Activated CD8-positive, alpha-beta memory T cell treated with anti-CD3 and anti-CD28 coated beads for 36 hours (primary cell): ENCODE measurements around the gene NFATC3. TPM values are rescaled to one million over a fixed set of nuclear protein-coding genes. Genes with fewer than 3 reads are reported as not detected.

Experiments
- CTCF ChIA-PET: fragments of 350-600 bp; sonication (Branson Sonifier 250); formaldehyde crosslinking; loops from one replicate; lab custom pipeline; 2021; ENCODE audit warnings: antibody characterized with exemption; lab: Charles Lee
- POLR2A ChIA-PET: fragments of 350-600 bp; sonication (Branson Sonifier 250); formaldehyde crosslinking; loops from one replicate; lab custom pipeline; 2021; ENCODE audit warnings: antibody characterized with exemption; lab: Charles Lee
- total RNA-seq, 2 experiments: library from RNA; stranded (reverse); gene quantifications; one replicate each; pipeline ENCODE4 v1.2.3, GENCODE V29; 2021

The NFATC3 gene
- total RNA-seq, 2 experiments from 2014 or later, result 93.1 to 95.4 TPM

DNA sequence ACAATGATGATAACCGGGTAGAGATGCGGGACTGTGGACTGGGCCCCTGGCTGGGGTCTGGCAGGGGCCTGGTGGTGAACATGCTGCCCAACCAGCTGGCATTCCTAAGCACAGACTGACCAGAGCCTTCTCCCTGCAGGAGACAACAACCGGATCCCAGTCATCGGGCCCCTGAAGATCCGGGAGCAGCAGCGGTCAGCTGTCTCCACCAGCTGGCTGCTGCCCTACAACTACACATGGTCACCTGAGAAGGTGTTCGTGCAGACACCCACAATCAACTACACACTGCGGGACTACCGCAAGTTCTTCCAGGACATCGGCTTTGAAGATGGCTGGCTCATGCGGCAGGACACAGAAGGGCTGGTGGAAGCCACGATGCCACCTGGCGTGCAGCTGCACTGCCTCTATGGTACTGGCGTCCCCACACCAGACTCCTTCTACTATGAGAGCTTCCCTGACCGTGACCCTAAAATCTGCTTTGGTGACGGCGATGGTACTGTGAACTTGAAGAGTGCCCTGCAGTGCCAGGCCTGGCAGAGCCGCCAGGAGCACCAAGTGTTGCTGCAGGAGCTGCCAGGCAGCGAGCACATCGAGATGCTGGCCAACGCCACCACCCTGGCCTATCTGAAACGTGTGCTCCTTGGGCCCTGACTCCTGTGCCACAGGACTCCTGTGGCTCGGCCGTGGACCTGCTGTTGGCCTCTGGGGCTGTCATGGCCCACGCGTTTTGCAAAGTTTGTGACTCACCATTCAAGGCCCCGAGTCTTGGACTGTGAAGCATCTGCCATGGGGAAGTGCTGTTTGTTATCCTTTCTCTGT is 174.0 kb downstream of the NFATC3 start:
- CTCF ChIA-PET, result interaction anchor here (1.2 to 8.9 kb wide), 5 partner anchors 27 to 251 kb away, joined by 3 to 160 read pairs (median 5); no protein-coding TSS in a partner anchor
- POLR2A ChIA-PET, result no interaction called here

DNA sequence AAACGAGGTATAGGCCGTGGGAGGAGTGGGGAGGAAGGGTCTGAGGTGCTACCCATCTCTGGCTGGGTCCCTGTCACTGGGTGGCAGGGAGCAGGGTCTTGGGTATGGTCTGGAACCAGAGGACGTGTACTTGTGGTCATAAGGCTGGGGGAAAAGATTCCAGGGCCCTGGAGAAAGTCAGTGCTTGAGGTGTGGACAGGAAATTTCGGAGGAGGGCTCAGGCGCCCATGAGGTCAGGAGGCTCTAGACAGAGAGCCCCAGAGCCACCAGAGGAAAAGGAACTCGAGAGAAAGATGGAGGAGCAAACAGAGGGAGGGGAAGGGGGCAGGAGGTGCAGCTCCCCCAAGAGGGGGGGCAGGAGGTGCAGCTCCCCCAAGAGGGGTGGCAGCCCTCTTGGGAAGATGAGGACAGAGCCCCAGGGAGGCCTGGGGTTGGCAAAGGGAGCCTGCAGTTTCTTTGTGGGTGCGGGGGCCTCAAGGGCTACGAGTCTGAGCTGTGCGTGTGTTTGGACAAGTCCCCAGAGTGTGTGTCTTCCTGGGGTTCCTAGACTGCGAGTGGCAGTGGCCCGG is 178.5 kb downstream of the NFATC3 start:
- ChIA-PET POLR2A (interaction anchor here (0.6 to 2.1 kb wide), 14 partner anchors 9 to 178 kb away, joined by 3 to 21 read pairs (median 4); partner anchors contain the start of genes NFATC3, PLA2G15, PRMT7 and SLC7A6OS), CTCF (interaction anchor here (0.8 to 8.9 kb wide), 27 partner anchors 10 to 964 kb away, joined by 3 to 160 read pairs (median 6); partner anchors contain the start of genes ESRP2, PLA2G15, PRMT7 and SLC7A6OS)

DNA sequence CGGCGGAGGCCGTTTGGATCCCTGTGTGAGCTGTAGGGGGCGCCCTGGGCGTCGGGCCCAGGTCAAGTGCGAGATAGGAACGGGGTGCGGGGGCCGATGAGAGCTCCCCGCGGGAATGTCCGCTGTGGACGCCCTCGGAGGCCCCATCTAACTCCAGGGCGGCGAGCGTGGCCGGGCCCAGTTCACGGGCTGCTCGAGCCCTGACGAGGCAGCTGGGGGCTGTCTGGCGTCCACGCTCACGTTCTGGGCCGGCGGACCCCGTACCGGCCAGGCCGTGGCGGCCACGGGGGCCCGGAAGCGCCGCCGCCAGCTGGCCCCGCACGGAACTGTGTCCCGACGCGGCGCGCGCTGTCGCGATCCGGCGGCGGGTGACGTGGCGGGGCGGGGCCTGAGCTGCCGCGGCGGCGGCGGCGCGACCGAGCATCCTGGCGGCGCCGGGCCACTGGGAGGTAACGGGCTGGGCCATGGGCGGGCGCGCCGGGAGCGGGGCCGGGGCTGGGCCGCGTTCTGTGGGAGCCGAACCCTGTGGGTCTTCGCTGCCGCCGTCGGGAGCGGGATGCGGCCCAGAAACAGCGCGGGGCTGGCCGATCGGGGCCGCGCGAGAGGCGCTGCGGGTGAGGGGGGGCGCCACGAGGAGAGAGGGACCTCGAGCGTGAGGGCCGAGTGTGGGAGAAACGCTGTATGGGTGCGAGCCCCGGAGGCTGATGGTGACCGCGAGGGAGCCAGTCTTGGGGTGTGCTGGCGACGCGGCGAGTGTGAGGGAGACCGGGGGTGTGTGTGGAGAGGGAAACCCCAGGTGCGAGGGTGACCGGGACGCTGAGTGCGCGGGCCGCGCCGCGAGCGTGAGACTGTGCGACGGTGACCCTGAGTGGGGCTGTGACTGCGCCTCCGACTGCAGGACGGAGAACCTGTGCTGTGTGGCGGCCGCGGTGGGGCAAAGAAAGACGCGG is 179.2 kb downstream of the NFATC3 start, which contains the start of gene SLC7A6:
TSS of gene SLC7A6 (plus strand) at position 399 of the 950 bp plus-strand sequence. CDS start 10,201 bp downstream, outside the sequence.
- POLR2A ChIA-PET, result interaction anchor here (0.6 to 2.1 kb wide), 16 partner anchors 9 to 179 kb away, joined by 3 to 21 read pairs (median 4); partner anchors contain the start of genes NFATC3, PLA2G15, PRMT7 and SLC7A6OS
- CTCF ChIA-PET, result interaction anchor here (0.8 to 8.9 kb wide), 27 partner anchors 9 to 964 kb away, joined by 3 to 160 read pairs (median 6); partner anchors contain the start of genes ESRP2, PLA2G15, PRMT7 and SLC7A6OS

DNA sequence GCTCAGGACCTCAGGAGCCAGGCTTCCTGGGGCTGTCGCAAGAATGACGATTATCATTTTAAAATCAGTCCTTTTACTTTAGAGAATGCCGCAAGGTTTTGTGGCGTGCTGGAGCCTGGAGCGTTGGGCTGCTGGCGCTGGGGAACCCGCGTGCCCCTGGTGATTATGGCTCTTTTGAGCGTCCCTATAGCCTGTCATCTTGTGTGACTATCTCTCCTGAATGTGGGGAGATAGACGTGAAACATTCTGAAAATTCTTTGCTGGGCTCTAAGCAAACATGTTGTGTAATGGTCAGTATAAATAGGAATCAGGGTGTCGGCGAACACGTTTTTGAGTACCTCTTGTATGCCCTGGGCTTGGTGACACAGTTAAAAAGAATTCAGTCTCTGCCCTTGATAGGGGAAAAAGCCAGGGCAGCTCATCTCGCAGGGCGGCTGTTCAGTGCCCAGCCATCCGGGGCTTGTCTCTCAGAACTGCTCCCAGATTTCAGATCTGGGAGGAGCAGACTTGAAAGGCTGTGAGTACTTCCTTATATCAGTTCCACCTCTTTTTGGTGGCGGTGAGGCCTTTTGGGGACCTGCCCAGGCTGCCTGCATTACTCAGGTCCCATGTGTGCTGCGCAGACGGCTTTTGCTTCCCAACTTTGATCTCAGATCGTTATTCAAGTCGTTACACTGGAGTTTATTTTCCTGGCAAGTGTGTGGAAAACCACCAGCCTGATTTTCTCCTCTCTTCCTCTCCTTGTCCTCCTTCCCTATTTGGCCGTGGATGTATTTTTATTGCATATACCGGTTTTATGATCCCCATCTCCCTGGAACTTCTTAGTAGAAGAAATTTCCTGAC is 180.1 kb downstream of the NFATC3 start:
- CTCF ChIA-PET, result interaction anchor here (2.6 to 8.9 kb wide), 3 partner anchors 24 to 63 kb away, joined by 18 to 160 read pairs (median 23); partner anchors contain the start of genes PRMT7 and SLC7A6OS
- POLR2A ChIA-PET, result interaction anchor here (1.0 kb wide), 1 partner anchor 52 kb away, joined by 5 read pairs; no protein-coding TSS in a partner anchor

DNA sequence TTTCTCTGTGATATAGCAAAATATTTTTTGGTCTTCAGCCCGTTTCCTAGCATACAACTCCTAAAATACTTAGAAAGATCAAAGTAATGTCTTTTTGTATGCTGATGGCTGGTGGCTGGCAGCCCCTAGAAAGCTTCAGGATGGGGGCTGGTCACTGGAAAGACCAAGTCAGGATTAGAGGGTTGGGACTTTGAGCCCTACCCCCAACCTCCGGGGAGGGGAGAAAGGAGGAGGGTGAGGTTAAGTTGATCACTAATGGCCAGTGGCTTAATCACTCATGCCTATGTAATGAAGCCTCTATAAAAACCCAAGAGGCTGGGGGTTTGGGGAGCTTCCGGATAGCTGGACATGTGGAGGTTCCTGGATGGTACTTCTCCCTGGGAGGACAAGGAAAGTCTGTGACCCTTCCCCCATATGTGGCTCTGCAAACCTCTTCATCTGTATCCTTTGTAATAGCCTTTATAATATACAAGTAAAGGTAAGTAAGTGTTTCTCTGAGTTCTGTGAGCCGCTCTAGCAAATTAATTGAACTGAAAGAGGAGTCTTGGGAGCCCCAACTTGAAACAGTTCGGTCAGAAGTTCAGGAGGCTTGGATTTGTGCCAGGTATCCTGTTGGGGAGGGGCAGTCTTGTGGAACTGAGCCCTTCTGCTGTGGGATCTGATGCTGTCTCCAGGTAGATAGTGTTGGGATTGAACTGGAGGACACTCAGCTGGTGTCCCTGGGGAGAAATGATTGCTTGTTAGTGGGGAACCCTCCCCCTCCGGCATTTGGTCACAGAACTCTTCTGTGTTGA is 182.6 kb downstream of the NFATC3 start:
- POLR2A ChIA-PET, result no interaction called here
- CTCF ChIA-PET, result interaction anchor here (0.8 to 1.2 kb wide), 3 partner anchors 9 to 61 kb away, joined by 3 to 4 read pairs (median 3); no protein-coding TSS in a partner anchor

DNA sequence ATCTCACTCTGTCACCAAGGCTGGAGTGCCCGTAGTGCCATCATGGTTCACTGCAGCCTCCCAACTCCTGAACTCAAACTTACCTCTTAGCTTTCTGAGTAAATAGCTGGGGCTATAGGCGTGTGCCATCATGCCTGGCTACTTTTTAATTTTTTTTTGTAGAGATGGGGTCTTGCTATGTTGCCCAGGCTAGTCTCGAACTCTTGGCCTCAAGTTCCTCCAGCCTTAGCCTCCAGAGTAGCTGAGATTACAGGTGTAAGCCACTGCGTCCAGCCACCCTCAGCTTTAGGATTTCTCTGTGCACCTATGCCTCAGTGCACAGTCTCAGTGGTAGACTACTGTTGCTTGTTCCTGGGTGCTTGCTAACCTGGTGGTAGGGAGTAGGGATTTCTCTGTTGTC is 184.6 kb downstream of the NFATC3 start:
- ChIA-PET POLR2A (no interaction called here), CTCF (interaction anchor here (0.7 to 1.1 kb wide), 3 partner anchors 17 to 40 kb away, joined by 3 to 5 read pairs (median 3); no protein-coding TSS in a partner anchor)

DNA sequence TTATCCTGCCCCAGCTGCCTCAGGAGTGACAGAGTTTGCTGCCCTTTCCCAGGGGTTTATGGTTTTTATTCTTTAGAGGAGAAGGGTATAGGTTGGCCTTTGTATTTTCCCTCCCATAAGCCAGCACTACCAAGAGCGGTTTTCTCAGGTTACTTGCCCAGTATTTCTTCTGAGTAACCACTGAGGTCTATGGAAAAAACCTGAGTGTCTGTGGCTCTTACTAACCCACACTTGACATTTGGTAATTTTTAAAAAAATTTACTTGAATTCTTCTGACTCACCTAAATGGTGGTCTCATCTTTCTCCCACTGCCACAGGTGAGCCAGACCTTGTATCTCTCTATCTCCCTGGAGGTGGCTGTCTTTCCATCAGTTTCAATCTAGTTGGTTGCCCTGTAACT is 185.2 kb downstream of the NFATC3 start:
- POLR2A ChIA-PET, result interaction anchor here (0.9 kb wide), 1 partner anchor 14 kb away, joined by 3 read pairs; no protein-coding TSS in a partner anchor
- CTCF ChIA-PET, result interaction anchor here (1.1 to 7.2 kb wide), 3 partner anchors 7 to 40 kb away, joined by 3 to 64 read pairs (median 24); partner anchors contain the start of gene SLC7A6

DNA sequence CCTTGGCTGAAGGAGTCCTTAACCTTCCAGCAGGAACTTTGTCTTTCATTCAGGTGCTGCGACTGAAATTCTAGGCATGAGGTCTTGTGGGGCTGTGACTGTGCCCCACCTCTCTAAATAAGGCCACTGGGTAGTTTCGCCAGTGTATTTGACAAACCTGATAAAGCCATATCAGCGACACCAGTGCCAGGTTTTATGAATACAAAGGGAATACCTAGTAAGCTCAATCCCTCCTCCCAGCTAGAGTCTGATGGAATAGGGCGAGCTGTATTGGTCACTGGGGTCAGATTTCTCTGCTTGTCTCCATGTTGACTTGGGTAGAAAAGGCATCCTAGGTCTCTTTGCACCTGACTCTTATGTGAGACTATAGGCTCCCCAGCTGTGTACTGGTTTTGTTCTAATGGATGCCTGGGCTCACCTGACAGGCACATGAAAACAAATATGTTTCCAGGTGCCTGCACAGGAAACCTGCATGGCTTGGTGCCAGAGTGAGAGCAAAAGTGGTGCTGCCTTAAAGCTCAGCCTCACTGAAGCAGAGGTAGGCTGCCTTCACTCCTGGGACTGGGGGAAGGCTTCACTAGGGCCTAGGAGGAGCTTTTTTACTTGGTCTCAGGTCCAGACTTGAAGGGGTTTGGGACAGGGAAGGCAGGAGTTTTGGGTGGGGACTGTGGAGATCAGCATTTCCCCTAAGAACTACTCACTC is 187.5 kb downstream of the NFATC3 start:
- ChIA-PET POLR2A (interaction anchor here (0.6 to 1.0 kb wide), 2 partner anchors 9 to 30 kb away, joined by 5 read pairs; partner anchors contain the start of gene SLC7A6), CTCF (interaction anchor here (0.8 to 7.2 kb wide), 5 partner anchors 10 to 56 kb away, joined by 4 to 64 read pairs (median 4); partner anchors contain the start of genes PRMT7, SLC7A6 and SLC7A6OS)

DNA sequence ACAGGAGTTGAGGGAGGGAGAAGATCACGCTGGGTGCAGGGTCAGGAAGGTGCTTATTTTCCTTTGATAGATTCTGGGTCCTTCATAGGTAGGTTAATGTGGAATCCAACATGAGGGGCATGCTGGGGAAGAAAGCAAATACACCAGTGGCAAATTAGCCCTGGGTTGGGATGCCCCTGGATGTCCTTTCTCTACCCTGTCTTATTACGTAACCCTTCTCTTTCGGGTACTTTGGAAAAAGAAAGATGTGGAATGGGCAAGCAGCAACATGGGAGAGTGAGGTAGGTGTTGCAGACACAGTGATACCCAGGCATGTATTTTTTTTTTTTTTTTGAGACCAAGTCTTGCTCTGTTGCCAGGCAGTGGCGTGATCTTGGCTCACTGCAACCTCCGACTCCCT is 188.3 kb downstream of the NFATC3 start:
- CTCF ChIA-PET, result interaction anchor here (0.8 to 7.2 kb wide), 4 partner anchors 11 to 55 kb away, joined by 4 to 64 read pairs (median 14); partner anchors contain the start of genes PRMT7, SLC7A6 and SLC7A6OS

DNA sequence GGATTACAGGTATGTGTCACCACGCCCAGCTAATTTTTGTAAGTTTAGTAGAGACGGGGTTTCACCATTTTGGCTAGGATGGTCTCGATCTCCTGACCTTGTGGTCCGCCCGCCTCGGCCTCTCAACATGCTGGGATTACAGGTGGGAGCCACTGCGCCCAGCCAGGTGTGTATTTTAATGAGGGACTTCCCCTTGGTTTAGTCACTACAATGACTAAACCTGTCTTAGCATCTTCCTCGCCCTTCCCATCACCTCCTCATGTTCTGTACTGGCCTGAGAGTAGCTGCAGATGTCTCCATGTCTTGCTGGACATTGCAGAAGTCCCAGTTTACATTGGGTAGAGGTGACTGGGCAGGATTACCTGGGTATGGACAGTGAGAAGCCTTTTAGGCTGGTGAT is 188.7 kb downstream of the NFATC3 start:
- CTCF ChIA-PET, result interaction anchor here (0.9 to 7.2 kb wide), 4 partner anchors 11 to 37 kb away, joined by 3 to 64 read pairs (median 14); partner anchors contain the start of genes PRMT7, SLC7A6 and SLC7A6OS
- POLR2A ChIA-PET, result interaction anchor here (0.9 to 1.0 kb wide), 2 partner anchors 17 to 37 kb away, joined by 3 to 7 read pairs; partner anchors contain the start of genes PRMT7 and SLC7A6OS

More for the DNA sequence above, 188.3 kb downstream of the NFATC3 start:
- POLR2A ChIA-PET, result interaction anchor here (1.0 kb wide), 2 partner anchors 10 to 37 kb away, joined by 5 to 7 read pairs; partner anchors contain the start of genes PRMT7, SLC7A6 and SLC7A6OS

DNA sequence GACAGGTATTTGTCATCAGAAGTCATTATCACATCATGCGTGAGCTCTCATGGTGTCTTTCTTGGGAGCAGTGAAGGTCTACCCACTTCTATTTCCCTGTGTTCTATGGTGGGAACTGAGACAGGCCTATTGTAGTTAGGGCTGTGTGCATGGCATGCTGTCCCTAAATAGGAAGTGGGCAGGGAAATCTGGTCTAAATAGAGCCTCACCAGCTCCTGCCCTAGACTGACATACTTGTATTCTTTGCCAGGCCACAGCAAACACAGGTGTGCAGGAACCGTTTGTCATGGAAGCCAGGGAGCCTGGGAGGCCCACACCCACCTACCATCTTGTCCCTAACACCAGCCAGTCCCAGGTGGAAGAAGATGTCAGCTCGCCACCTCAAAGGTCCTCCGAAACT is 189.3 kb downstream of the NFATC3 start:
- POLR2A ChIA-PET, result interaction anchor here (0.6 to 1.0 kb wide), 3 partner anchors 9 to 36 kb away, joined by 3 to 7 read pairs (median 3); partner anchors contain the start of genes PRMT7 and SLC7A6OS
- CTCF ChIA-PET, result interaction anchor here (0.9 to 7.2 kb wide), 5 partner anchors 12 to 54 kb away, joined by 3 to 64 read pairs (median 6); partner anchors contain the start of genes PRMT7, SLC7A6 and SLC7A6OS

DNA sequence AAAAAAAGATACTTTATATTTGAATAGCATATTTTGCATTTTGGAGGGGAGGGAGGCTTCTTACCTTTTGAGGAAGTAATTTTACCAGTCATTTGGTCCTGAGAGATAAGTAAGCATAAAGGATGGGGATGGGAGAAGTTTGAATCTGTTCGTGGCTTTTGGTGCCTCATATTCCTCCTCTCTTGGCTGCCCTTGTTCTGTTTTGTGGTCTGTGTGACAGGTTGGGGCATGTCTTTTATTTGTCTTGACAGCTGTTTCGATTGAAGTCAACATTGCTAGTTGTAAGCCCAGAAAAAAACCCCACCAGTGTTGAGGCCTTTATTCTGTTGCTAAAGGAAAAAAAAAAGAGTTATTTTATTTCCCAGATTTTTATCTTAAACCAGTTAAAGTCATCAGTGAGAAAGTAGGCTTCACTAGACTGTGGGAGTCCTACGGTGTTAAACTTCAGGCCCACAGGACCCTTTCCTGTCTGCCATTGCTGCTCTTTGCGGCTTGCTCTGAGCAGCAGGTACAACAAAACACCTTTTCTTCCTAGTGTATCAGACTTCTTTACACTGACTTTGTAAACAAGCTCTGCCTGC is 190.5 kb downstream of the NFATC3 start:
- ChIA-PET POLR2A (interaction anchor here (0.6 to 1.6 kb wide), 4 partner anchors 10 to 169 kb away, joined by 3 to 4 read pairs (median 4); partner anchors contain the start of genes PRMT7, SLC7A6 and SLC7A6OS), CTCF (interaction anchor here (1.4 to 7.2 kb wide), 4 partner anchors 10 to 53 kb away, joined by 4 to 64 read pairs (median 15); partner anchors contain the start of gene SLC7A6)

DNA sequence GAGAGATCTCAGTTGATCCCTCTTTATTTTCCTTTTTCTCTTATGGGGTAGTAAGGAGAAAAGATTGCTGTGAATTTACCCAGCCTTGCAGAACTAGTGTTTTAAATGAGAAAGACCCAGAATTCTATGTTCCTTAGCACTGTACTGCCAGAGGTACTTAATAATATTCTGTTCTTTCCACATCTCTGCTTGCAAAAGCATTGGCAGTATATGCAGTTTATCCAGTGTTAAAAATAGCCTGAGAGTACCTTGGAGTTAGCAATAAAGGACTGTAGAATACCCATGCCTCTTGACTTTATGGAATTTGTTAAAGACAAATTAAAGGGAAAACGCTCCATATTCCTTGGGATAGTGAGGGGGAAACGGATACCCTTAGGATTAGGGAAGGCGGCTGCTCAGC is 191.1 kb downstream of the NFATC3 start:
- ChIA-PET CTCF (interaction anchor here (0.8 to 7.2 kb wide), 3 partner anchors 10 to 35 kb away, joined by 3 to 64 read pairs (median 4); partner anchors contain the start of genes PRMT7, SLC7A6 and SLC7A6OS), POLR2A (interaction anchor here (0.6 to 1.6 kb wide), 3 partner anchors 9 to 170 kb away, joined by 3 to 4 read pairs (median 3); partner anchors contain the start of gene SLC7A6)
